Gastrocnemius medialis (tissue), 4 donors: ENCODE data around the gene DYNLT4. TPM values are rescaled to one million over a fixed set of nuclear protein-coding genes. Genes with fewer than 3 reads are reported as not detected.

Experiments
- ATAC-seq, 2 donors: fragments of 150-250 bp; one replicate each; pipeline ENCODE4 v1.9.1; 2016
- DNase-seq, 2 donors: peaks; one replicate each; pipeline ENCODE4 v3.0.0-alpha.2; 2019
- H3K27ac ChIP-seq, 4 donors: fragments of 200-600 bp; sonication (generic); 1 replicate in 1 of 4; 2 replicates in 3 of 4; pipeline ENCODE4 v1.5.1; 2016 to 2018; ENCODE audit warnings: mild to moderate bottlenecking in 2 of 4, moderate library complexity in 1 of 4
- H3K27me3 ChIP-seq, 3 donors: fragments of 200-600 bp; sonication (generic) in 2 of 3; 1 replicate in 1 of 3; 2 replicates in 2 of 3; pipeline versions ENCODE4 v1.5.1 to v1.6.0; 2016 to 2019; ENCODE audit warnings: mild to moderate bottlenecking in 1 of 3, moderate library complexity in 1 of 3
- H3K36me3 ChIP-seq, 2 donors: fragments of 200-600 bp; sonication (generic) in 1 of 2; one replicate each; pipeline ENCODE4 v1.5.1; 2017 to 2018
- H3K4me1 ChIP-seq, 2 donors: fragments of 200-600 bp; sonication (generic) in 1 of 2; one replicate each; pipeline ENCODE4 v1.5.1; 2016 to 2017; ENCODE audit warnings: mild to moderate bottlenecking in 2 of 2
- H3K4me3 ChIP-seq, 4 donors: fragments of 200-600 bp; sonication (generic) in 3 of 4; 1 replicate in 1 of 4; 2 replicates in 3 of 4; pipeline ENCODE4 v1.5.1; 2016 to 2019; ENCODE audit warnings: mild to moderate bottlenecking in 2 of 4
- H3K9me3 ChIP-seq, 3 donors: fragments of 200-600 bp; sonication (generic) in 2 of 3; 1 replicate in 1 of 3; 2 replicates in 2 of 3; pipeline ENCODE4 v1.5.1; 2016 to 2019
- POLR2A ChIP-seq, 2 donors: fragments of 450-650 bp; IDR thresholded peaks; one replicate each; pipeline ENCODE4 v1.6.1; 2017; ENCODE audit warnings: antibody characterized with exemption in 2 of 2, mild to moderate bottlenecking in 2 of 2, moderate library complexity in 2 of 2
- in situ Hi-C, 4 donors: fragments of 200-750 bp; cut with MboI; loops; one replicate each; pipeline versions ENCODE4 v1.15.0 to v1.8.0; 2017; ENCODE audit warnings: low sequenced_read_pairs in 4 of 4
- intact Hi-C: fragments of 100-400 bp; cut with DNase I; formaldehyde crosslinking; loops from one replicate; pipeline ENCODE4 v1.15.1; 2023; ENCODE audit warnings: low total_unique reads
- total RNA-seq, 4 donors: library from RNA; depleted of rRNA; stranded (reverse); fragments of >200 nt; gene quantifications; one replicate each; pipeline versions ENCODE4 v1.1.0 to v1.2.3, GENCODE V29; 2016
- TF ChIP-seq, protein P1 (sequence below), 5 experiments: fragments of 450-650 bp in 3 of 5; fragments of 200-600 bp in 2 of 5; sonication (generic) in 2 of 5; IDR thresholded peaks in 4 of 5; conservative IDR thresholded peaks in 1 of 5; 1 replicate in 4 of 5; 2 replicates in 1 of 5; pipeline ENCODE4 v1.5.1; 2016 to 2019; ENCODE audit warnings: antibody characterized with exemption in 5 of 5, mild to moderate bottlenecking in 3 of 5, moderate library complexity in 3 of 5

Gene DYNLT4
- total RNA-seq, 4 donors from 2014 or later = not detected

DNA sequence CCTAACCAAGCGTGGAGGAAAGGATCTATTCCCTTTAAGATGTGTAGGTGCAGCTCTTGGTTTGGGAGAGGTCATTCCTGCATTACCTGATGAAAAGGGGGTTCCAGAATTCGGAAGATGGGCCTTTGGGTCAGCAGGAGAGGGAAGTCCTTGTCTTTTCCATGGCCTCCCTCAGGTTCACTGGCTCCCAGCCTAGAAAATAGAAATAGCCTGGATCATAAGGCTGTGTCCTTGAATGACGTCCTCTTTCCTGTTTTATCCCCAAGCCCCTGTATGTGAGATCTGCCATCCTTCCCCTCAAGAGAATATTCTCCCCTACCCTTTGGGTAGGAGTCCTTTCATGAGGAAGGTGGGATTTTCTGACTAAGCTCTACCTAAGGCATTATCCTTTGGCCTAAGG is 46.3 kb downstream of the DYNLT4 start:
- intact Hi-C loops (no loop called here), in situ Hi-C loops (no loop called here)
- no peaks in the 10 kb centered on the region for H3K9me3 ChIP-seq
- H3K4me1 ChIP-seq = peaks cover 0 to 4% of the 10 kb centered on the region in 2 donors
- H3K4me3 ChIP-seq = no peak overlapping the region
- H3K27ac ChIP-seq = no peak overlapping the region
- DNase-seq (no peak), ATAC-seq (no peak)
- H3K36me3 ChIP-seq = no peaks in the 10 kb centered on the region
- no peaks in the 10 kb centered on the region for H3K27me3 ChIP-seq
- no peak for TF ChIP-seq POLR2A (IDR thresholded peaks at IDR 0.05)

DNA sequence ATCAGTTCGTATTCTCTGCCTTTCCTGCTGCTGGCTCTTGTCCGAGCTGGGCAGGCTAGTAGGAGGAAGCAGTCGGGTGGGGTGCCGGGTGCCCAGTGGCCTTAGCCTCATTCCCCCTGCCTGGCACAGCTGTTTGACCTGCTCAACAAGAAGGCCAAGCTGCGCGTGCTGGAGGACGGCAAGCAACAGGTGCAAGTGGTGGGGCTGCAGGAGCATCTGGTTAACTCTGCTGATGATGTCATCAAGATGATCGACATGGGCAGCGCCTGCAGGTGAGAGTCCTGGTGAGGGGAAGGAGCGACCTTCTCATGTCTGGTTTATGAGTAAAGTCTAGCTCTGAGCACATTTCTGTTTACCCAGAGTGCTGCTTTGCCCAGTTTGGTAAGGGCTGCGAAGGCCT is 48.1 kb downstream of the DYNLT4 start:
- no peak for DNase-seq
- no peaks in the 10 kb centered on the region for H3K27me3 ChIP-seq
- no peaks in the 10 kb centered on the region for H3K36me3 ChIP-seq
- TF ChIP-seq, protein P1, sequence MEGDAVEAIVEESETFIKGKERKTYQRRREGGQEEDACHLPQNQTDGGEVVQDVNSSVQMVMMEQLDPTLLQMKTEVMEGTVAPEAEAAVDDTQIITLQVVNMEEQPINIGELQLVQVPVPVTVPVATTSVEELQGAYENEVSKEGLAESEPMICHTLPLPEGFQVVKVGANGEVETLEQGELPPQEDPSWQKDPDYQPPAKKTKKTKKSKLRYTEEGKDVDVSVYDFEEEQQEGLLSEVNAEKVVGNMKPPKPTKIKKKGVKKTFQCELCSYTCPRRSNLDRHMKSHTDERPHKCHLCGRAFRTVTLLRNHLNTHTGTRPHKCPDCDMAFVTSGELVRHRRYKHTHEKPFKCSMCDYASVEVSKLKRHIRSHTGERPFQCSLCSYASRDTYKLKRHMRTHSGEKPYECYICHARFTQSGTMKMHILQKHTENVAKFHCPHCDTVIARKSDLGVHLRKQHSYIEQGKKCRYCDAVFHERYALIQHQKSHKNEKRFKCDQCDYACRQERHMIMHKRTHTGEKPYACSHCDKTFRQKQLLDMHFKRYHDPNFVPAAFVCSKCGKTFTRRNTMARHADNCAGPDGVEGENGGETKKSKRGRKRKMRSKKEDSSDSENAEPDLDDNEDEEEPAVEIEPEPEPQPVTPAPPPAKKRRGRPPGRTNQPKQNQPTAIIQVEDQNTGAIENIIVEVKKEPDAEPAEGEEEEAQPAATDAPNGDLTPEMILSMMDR (IDR thresholded peaks at IDR 0.05 in 4 of 5, conservative IDR thresholded peaks at IDR 0.05 in 1 of 5) = no peak
- TF ChIP-seq POLR2A (IDR thresholded peaks at IDR 0.05) = no peak
- no peak overlapping the region for H3K4me3 ChIP-seq
- in situ Hi-C loops (no loop called here), intact Hi-C loops (no loop called here)
- no peaks in the 10 kb centered on the region for H3K9me3 ChIP-seq
- no peak for ATAC-seq
- no peak overlapping the region for H3K27ac ChIP-seq
- peaks cover 0 to 4% of the 10 kb centered on the region in 2 donors for H3K4me1 ChIP-seq

DNA sequence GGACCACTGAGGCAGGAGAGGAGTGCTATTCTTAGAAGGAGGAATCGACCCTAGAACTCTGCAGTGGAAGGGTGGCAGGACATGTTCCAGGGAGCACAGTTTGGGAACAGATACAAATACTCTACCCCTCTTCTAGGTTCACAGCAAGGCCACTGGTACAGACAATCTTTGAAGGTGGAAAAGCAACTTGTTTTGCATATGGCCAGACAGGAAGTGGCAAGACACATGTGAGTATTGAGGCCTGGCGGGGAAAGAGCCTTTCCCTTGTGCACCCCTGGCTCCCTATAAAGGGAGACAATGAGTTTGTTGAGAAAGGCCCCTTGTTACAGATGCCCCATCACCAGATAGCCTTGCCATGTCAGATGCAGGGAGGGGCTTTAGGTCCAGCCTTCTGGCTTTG is 49.7 kb downstream of the DYNLT4 start:
- in situ Hi-C loops (no loop called here), intact Hi-C loops (no loop called here)
- no peaks in the 10 kb centered on the region for H3K36me3 ChIP-seq
- H3K27me3 ChIP-seq = no peaks in the 10 kb centered on the region
- no peak overlapping the region for H3K27ac ChIP-seq
- ATAC-seq (no peak), DNase-seq (no peak)
- no peak overlapping the region for H3K4me3 ChIP-seq
- no peaks in the 10 kb centered on the region for H3K9me3 ChIP-seq
- TF ChIP-seq, protein P1 (IDR thresholded peaks at IDR 0.05 in 4 of 5, conservative IDR thresholded peaks at IDR 0.05 in 1 of 5) = no peak
- TF ChIP-seq POLR2A (IDR thresholded peaks at IDR 0.05) = no peak
- peaks cover 0 to 4% of the 10 kb centered on the region in 2 donors for H3K4me1 ChIP-seq

Other genes starting within 250 kb of the DYNLT4 start
- 1 to 10 TPM; 2.6 to 5.9 (median 4.2) TPM for gene TMEM53, start 132.9 kb downstream of the DYNLT4 start, total RNA-seq
- gene ARMH1, start 132.6 kb downstream of the DYNLT4 start, total RNA-seq = under 1 TPM in 1 of 4 donors, not detected in 3; 0.78 TPM
- gene RNU5D-1, start 76.2 kb downstream of the DYNLT4 start, total RNA-seq = not detected
- gene KIF2C, start 67.5 kb downstream of the DYNLT4 start, total RNA-seq = under 1 TPM in 2 of 4 donors, not detected in 2; 0.46 to 0.55 TPM
- gene RPS8, start 31.8 kb downstream of the DYNLT4 start, total RNA-seq = 1,000 to 10,000 TPM; 1,137 to 2,085 (median 1,818) TPM
- gene BEST4, start 19.2 kb downstream of the DYNLT4 start, total RNA-seq = under 1 TPM in 1 of 4 donors, not detected in 3; 0.32 TPM
- gene PLK3, start 7.0 kb downstream of the DYNLT4 start, total RNA-seq = 1 to 10 TPM; 1.6 to 4.3 (median 3.6) TPM
- 1 to 10 TPM in 1 of 4 donors, under 1 TPM in 2, not detected in 1; 0.71 to 1.4 (median 0.91) TPM for gene BTBD19, start 1.2 kb upstream of the DYNLT4 start, total RNA-seq
- under 1 TPM; 0.10 to 0.56 (median 0.20) TPM for gene PTCH2, start 35.9 kb upstream of the DYNLT4 start, total RNA-seq
- gene EIF2B3, start 179.2 kb upstream of the DYNLT4 start, total RNA-seq = 10 to 100 TPM; 33.0 to 60.6 (median 54.7) TPM
- 10 to 100 TPM; 29.2 to 91.0 (median 47.0) TPM for gene HECTD3, start 204.0 kb upstream of the DYNLT4 start, total RNA-seq
- gene UROD, start 204.9 kb upstream of the DYNLT4 start, total RNA-seq = 10 to 100 TPM; 42.6 to 68.8 (median 61.7) TPM